ENCODE results near the gene TSPAN3. TPM values are rescaled to one million over a fixed set of nuclear protein-coding genes. Genes with fewer than 3 reads are reported as not detected.

TSPAN3 gene
- total RNA-seq, 1 donor from 2014 or later = 359 TPM

GRCh38 chr15:77052556-77052955 is 18.4 kb downstream of the TSPAN3 start:
- no peaks in the 10 kb centered on the region for H3K4me1 ChIP-seq
- TF ChIP-seq, protein P1, sequence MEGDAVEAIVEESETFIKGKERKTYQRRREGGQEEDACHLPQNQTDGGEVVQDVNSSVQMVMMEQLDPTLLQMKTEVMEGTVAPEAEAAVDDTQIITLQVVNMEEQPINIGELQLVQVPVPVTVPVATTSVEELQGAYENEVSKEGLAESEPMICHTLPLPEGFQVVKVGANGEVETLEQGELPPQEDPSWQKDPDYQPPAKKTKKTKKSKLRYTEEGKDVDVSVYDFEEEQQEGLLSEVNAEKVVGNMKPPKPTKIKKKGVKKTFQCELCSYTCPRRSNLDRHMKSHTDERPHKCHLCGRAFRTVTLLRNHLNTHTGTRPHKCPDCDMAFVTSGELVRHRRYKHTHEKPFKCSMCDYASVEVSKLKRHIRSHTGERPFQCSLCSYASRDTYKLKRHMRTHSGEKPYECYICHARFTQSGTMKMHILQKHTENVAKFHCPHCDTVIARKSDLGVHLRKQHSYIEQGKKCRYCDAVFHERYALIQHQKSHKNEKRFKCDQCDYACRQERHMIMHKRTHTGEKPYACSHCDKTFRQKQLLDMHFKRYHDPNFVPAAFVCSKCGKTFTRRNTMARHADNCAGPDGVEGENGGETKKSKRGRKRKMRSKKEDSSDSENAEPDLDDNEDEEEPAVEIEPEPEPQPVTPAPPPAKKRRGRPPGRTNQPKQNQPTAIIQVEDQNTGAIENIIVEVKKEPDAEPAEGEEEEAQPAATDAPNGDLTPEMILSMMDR (IDR thresholded peaks at IDR 0.05) = no peak
- no peak overlapping the region for H3K27ac ChIP-seq
- no peak for ATAC-seq
- H3K27me3 ChIP-seq = no peaks in the 10 kb centered on the region
- DNase-seq = no peak
- intact Hi-C loops (cut with DNase I) = no loop called here
- H3K4me3 ChIP-seq = no peak overlapping the region
- no peaks in the 10 kb centered on the region for H3K9me3 ChIP-seq
- peaks cover 35% of the 10 kb centered on the region for H3K36me3 ChIP-seq

DNA sequence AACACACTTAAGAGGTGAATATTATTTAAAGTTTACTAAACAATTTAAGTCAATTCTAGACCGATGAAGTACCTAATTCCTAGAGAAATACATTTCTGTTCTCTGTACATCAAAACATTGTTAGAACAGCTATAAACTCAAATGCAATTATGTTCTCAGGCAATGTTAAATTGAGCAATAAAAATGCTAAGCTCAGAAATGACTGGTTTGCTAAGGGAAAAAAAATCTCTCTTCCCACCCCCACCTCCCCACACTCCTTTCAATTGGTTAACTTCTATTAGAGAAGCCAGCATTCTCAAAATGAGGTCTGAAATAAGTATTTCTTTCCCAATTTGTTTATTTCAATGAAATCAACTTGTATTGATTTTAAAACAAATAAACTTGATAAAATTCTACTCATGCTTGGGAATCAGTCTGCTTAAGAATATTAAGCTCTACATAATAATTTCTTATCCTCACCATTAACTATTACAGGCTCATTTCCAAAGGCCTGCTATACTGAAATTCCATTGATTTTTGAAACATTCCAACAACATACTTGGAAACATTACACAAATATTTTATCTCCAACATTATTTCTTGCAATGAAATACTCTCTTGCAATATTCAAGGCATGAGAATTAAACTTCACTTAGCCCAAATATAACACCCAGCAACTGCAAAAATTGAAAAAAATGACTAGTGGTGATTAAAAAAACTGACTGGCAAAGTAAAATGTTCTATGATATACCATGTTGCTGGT is 22.6 kb downstream of the TSPAN3 start:
- no peaks in the 10 kb centered on the region for H3K9me3 ChIP-seq
- no peaks in the 10 kb centered on the region for H3K4me1 ChIP-seq
- intact Hi-C loops (cut with DNase I) = no loop called here
- H3K27ac ChIP-seq = no peak overlapping the region
- peaks cover 58% of the 10 kb centered on the region for H3K36me3 ChIP-seq
- no peak for DNase-seq
- H3K4me3 ChIP-seq = no peak overlapping the region
- ATAC-seq = no peak
- no peaks in the 10 kb centered on the region for H3K27me3 ChIP-seq
- TF ChIP-seq, protein P1 (IDR thresholded peaks at IDR 0.05) = no peak

GRCh38 chr15:77046704-77047412 is 24.1 kb downstream of the TSPAN3 start:
- ATAC-seq = no peak
- H3K27me3 ChIP-seq = no peaks in the 10 kb centered on the region
- no peaks in the 10 kb centered on the region for H3K4me1 ChIP-seq
- no peak for DNase-seq
- H3K36me3 ChIP-seq = peaks cover 54% of the 10 kb centered on the region
- TF ChIP-seq, protein P1 (IDR thresholded peaks at IDR 0.05) = no peak
- no peak overlapping the region for H3K27ac ChIP-seq
- intact Hi-C loops (cut with DNase I) = no loop called here
- no peaks in the 10 kb centered on the region for H3K9me3 ChIP-seq
- no peak overlapping the region for H3K4me3 ChIP-seq

DNA sequence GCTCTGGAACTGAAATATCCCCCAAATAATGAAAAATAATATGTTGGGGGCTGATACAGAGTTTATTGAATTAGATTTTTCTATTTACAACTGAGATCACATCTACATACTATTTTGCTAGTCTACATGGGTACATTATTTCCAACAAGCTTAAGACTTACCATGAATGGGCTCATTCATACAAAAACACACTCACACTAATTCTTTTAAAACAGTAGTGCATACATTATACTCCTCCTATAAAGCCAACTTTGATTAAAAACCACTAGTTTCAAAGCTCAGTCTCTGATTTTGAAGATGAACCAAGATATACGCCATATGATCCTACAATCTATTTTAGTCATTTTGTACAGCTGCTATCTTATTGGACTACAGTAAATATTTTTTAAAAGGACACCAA is 24.9 kb downstream of the TSPAN3 start:
- TF ChIP-seq, protein P1 (IDR thresholded peaks at IDR 0.05) = no peak

DNA sequence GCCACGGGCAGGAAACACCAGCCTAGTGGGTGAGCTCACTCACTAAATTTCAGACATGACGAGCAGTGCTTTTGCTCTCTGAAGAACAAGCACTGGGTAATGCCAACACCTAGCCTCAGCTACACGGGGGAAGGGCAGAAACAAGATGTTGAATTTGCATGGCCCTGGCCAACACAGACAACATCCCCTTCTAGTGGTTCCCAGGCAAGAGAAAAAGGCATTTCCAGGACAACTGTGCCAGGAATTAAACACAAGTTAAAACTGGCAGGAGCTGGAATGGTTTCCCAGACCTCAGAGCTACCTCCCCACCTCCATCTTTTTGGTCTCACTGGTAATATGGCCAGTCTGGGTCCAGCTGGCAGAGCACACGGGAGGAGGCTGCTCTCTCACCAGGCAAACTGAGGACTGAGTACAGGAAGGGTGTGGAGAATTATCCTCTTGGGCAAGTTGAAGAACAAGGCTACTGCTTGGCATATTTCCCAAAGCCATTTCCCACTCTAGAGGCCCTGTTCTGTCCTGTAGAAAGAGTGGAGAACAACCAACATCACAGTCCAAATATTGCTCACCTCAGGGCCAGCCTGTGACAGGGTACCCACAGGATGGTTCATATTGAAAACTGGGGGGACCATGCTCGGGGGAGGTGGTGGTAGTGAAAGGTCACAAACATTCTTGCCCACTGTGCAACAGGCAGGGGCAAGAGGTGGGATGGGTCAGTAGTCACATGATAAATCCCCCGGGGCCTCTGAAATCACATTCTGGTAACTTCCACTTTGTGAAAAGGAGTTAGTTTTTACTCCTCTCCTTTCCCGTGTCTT is 26.5 kb downstream of the TSPAN3 start:
- TF ChIP-seq, protein P1 (IDR thresholded peaks at IDR 0.05) = no peak
- DNase-seq (no peak), ATAC-seq (no peak)
- H3K36me3 ChIP-seq = peaks cover 43% of the 10 kb centered on the region
- no peak overlapping the region for H3K4me3 ChIP-seq
- H3K9me3 ChIP-seq = no peaks in the 10 kb centered on the region
- intact Hi-C loops (cut with DNase I) = no loop called here
- H3K27me3 ChIP-seq = no peaks in the 10 kb centered on the region
- H3K27ac ChIP-seq = no peak overlapping the region
- H3K4me1 ChIP-seq = no peaks in the 10 kb centered on the region

More for the DNA sequence above, 24.9 kb downstream of the TSPAN3 start:
- intact Hi-C loops (cut with DNase I) = no loop called here
- Histone ChIP-seq H3K9me3 (no peaks in the 10 kb centered on the region), H3K27ac (no peak overlapping the region), H3K27me3 (no peaks in the 10 kb centered on the region), H3K36me3 (peaks cover 50% of the 10 kb centered on the region), H3K4me1 (no peaks in the 10 kb centered on the region), H3K4me3 (no peak overlapping the region)
- no peak for DNase-seq
- ATAC-seq = no peak

Measured in upper lobe of right lung (tissue), 1 donor.